Neuron (in vitro differentiated cells): ENCODE measurements around the gene TANGO2.

Experiments
- H2AFZ ChIP-seq: one replicate; pipeline ENCODE4 v1.6.1; 2013; ENCODE audit warnings: low read depth, mild to moderate bottlenecking, inconsistent platforms, low read length, moderate library complexity
- H3K27me3 ChIP-seq: one replicate; pipeline ENCODE4 v1.6.1; 2013; ENCODE audit warnings: low read length; ENCODE audit not compliant: insufficient read depth
- H3K36me3 ChIP-seq: one replicate; pipeline ENCODE4 v1.6.1; 2013; ENCODE audit warnings: low read length; ENCODE audit not compliant: insufficient read depth
- H3K4me1 ChIP-seq: one replicate; pipeline ENCODE4 v1.6.1; 2013; ENCODE audit warnings: low read length; ENCODE audit not compliant: insufficient read depth
- H3K4me3 ChIP-seq: 2 replicates; pipeline ENCODE4 v1.5.1; 2013; ENCODE audit warnings: mild to moderate bottlenecking, low read length, moderate library complexity
- H3K9me3 ChIP-seq: one replicate; pipeline ENCODE4 v1.6.1; 2013; ENCODE audit warnings: low read length

The TANGO2 gene

DNA sequence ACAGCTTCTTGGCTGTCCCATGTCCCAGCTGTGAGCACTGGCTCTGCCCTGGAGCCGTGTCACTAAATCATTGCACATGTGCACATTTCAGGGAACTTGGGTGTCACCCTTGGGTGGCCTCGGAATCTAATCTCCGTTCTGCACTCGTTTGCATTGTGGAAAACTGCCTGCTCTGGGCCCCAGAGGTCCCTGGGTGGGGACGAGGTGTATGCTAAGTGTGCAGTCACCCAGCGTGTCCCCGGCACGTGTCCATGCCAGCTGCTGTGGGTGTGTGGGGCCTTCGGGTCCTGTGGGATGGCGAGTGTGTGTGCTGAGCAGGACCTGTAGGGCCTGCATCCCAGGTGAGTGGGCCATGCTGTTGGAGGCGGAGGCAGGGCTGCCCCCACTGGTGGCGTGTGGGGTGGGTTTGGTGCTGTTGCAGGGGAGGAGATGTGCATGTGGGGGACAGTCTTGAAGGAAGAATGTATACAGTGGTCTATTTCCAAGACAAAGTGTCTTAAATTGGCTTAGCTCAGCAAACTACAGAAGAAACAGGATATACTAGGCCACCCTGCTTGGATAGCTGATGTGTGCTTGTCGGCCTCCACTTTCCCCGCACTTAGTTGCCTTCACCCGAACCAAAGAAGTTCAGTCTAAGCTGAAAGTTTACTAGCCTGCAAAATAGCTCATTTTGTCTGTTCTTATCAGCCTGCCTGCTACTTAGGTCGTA is 14.6 kb downstream of the TANGO2 start:
- no peaks in the 10 kb centered on the region for H3K9me3 ChIP-seq
- no peaks in the 10 kb centered on the region for H3K27me3 ChIP-seq
- no peak overlapping the region for H3K4me3 ChIP-seq
- no peaks in the 10 kb centered on the region for H3K36me3 ChIP-seq
- H3K4me1 ChIP-seq, result no peaks in the 10 kb centered on the region
- H2AFZ ChIP-seq, result no peak overlapping the region

DNA sequence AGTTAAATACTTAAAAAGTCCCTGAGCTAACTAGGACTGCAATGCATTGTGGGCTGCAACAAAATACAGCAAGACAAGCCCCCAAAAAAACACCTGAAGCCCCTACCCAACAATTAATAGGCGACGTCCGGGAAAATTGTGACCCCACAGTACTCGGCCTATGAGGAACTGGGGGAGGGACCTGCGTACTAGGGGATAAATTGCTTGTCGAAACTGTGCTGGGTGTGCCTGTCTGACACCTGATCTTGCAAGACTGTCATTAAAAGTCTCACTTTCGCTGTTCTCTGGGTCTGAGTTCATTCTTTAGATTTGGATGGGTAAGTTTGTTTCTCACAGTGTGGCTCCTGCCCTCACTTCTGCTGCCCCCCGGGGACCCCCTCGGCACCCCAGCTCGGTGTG is 15.2 kb downstream of the TANGO2 start:
- Histone ChIP-seq H2AFZ (no peak overlapping the region), H3K36me3 (peaks cover 4% of the 10 kb centered on the region), H3K4me1 (no peaks in the 10 kb centered on the region), H3K9me3 (no peaks in the 10 kb centered on the region), H3K27me3 (no peaks in the 10 kb centered on the region), H3K4me3 (no peak overlapping the region)

DNA sequence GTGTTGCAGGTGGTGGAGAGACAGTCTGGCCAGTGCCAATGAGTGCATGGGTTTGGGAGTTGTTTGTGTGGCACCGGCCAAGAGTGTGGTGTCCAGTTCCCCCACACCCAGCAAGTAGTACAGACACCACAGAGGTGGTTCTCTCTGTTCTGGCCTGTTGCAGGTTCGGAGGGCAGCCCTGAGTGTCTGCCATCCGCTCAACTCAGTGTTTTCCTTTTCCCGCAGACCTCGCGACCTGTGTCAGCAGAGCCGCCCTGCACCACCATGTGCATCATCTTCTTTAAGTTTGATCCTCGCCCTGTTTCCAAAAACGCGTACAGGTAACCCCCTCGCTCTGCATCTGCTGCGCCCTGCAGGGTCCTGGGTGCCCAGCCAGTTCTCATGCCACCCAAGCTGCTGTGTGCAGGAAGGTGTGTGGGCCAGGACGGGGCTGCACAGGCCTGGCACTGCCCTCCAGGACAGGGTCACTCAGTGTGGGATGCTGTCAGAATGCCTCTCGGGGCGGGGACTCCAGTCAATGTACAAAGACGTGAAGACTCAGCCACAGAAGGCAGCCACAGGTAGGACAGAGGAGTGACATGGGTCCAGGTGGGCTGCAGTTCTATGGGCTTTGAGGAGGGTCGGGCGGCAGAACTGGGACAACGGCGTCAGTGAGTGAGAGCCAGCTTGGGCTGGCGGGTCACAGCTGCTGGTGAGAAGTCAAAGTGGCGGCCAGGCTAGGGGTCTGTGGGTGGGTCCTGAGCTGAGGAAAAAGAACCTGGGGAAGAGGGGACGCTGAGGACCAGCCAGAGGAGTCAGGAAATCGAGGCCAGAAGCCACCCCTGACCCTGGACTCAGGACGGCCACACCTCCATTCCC is 15.9 kb downstream of the TANGO2 start:
- no peak overlapping the region for H2AFZ ChIP-seq
- H3K4me1 ChIP-seq, result no peaks in the 10 kb centered on the region
- no peak overlapping the region for H3K4me3 ChIP-seq
- H3K9me3 ChIP-seq, result no peaks in the 10 kb centered on the region
- peaks cover 4% of the 10 kb centered on the region for H3K36me3 ChIP-seq
- no peaks in the 10 kb centered on the region for H3K27me3 ChIP-seq

DNA sequence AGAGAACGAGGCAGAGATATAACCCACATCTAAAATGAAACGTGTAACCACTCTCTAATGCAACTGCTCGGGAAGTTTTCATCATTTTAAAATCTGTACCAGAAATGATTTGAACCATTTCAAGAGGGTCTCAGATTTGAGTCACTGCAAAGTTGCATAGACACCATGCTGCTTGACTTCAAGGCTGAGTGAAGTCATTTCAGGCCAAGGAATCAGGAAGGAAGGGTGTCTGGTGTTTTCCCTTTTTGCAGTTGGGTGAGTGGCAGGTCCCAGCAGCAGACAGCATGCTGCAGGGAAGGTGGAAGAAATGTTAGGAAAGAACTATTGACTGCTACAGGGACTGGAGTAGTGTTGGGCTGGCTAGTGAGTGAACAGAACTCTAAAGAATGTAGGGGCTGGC is 16.5 kb downstream of the TANGO2 start:
- Histone ChIP-seq H2AFZ (no peak overlapping the region), H3K9me3 (no peaks in the 10 kb centered on the region)

DNA sequence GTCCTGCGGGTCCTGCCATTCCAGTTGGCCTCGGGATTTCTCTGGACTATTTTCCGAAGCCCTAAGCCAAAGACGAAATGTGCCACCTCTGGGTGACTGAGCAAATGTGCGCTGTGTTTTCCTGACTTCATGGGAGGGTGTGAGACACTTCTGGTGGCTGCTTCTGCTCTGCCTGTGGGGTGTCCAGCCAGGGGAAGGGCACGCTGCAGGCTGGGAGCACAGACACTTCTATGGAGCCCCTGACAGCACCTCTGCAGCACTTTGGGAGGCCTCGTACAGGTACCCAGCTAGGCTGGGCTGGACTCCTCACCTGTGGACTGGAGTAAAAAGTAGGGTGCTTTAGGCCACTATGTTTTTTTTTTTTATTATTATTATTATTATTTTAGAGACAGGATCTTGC is 17.7 kb downstream of the TANGO2 start:
- H3K4me1 ChIP-seq, result no peaks in the 10 kb centered on the region
- no peak overlapping the region for H2AFZ ChIP-seq
- H3K4me3 ChIP-seq, result no peak overlapping the region
- no peaks in the 10 kb centered on the region for H3K27me3 ChIP-seq
- H3K36me3 ChIP-seq, result peaks cover 8% of the 10 kb centered on the region
- H3K9me3 ChIP-seq, result no peaks in the 10 kb centered on the region

More for the DNA sequence above, 16.5 kb downstream of the TANGO2 start:
- Histone ChIP-seq H3K4me1 (no peaks in the 10 kb centered on the region), H3K4me3 (no peak overlapping the region), H3K36me3 (peaks cover 4% of the 10 kb centered on the region), H3K27me3 (no peaks in the 10 kb centered on the region)

DNA sequence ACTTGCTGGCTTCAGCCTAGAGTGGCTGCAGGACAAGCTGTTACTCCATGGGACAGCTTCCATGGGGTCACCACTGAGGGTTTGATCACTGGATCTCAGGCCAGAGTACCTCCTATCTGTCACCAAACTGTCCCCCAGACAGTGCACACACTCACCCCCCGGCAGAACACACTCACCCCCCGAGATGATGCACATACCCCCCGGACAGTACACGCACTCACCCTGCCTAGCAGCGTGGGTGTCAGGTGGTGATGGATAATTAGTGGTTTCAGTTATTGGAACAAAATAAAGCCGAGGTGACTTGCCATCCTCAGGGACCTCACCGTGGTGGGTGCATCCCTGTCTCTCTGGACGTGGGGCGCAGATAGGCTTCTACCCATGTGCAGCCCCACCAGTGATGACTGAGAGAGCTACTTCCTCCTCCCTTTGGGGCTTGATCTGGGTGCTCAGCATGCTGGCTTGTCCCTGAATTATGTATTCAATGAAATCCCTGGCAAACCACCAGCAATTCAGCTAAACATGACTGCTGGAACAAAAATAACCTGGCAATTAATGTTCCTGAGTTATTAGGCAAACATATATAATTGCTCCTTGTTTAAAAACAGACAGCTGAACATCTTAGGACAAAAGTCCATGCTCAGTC is 18.9 kb downstream of the TANGO2 start:
- peaks cover 13% of the 10 kb centered on the region for H3K36me3 ChIP-seq
- H3K27me3 ChIP-seq, result no peaks in the 10 kb centered on the region
- no peak overlapping the region for H3K4me3 ChIP-seq
- H2AFZ ChIP-seq, result no peak overlapping the region
- H3K4me1 ChIP-seq, result no peaks in the 10 kb centered on the region
- no peaks in the 10 kb centered on the region for H3K9me3 ChIP-seq

DNA sequence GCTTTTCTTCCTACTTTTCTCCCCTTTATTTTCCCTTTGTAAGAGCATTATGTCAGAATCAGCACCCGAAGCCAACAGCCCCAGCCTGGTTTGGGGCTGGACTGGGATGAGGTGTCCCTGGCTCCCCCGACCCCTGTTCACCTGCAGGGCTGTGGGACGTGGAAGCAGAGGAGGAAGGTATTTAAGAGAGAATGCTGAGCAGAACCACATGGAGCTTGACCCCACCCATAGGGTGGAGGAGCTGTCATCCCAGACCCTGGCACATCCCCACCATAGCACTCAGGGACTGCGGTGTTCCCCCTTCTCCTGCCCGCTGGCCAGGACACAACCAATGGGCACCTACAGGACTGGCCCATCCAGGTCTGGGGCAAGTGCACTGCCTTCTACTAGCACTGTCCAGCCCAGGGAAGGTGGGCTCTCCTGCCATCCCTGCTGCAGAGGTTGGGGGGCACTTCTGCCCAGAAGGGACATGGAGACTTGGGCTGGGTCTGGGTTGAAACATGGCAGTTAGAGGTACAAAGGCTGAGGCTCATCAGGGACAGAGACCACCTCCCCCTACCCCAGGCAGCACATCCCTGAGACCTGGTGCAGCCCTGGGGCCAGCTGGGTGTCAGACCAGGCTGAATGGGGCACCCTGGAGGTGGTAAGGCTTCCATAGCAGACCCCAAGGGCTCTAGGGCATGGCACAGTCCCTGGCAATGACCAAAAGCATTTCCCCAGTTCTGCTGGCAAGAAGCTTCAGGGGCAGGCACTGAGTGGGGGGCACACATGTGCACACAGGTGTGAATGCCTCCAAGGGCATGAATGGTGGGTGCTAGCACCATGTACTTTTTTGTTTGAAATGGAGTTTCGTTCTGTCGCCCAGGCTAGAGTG is 19.7 kb downstream of the TANGO2 start:
- H2AFZ ChIP-seq, result no peak overlapping the region
- no peaks in the 10 kb centered on the region for H3K27me3 ChIP-seq
- H3K9me3 ChIP-seq, result no peaks in the 10 kb centered on the region
- no peaks in the 10 kb centered on the region for H3K4me1 ChIP-seq
- H3K36me3 ChIP-seq, result peaks cover 14% of the 10 kb centered on the region
- H3K4me3 ChIP-seq, result no peak overlapping the region

DNA sequence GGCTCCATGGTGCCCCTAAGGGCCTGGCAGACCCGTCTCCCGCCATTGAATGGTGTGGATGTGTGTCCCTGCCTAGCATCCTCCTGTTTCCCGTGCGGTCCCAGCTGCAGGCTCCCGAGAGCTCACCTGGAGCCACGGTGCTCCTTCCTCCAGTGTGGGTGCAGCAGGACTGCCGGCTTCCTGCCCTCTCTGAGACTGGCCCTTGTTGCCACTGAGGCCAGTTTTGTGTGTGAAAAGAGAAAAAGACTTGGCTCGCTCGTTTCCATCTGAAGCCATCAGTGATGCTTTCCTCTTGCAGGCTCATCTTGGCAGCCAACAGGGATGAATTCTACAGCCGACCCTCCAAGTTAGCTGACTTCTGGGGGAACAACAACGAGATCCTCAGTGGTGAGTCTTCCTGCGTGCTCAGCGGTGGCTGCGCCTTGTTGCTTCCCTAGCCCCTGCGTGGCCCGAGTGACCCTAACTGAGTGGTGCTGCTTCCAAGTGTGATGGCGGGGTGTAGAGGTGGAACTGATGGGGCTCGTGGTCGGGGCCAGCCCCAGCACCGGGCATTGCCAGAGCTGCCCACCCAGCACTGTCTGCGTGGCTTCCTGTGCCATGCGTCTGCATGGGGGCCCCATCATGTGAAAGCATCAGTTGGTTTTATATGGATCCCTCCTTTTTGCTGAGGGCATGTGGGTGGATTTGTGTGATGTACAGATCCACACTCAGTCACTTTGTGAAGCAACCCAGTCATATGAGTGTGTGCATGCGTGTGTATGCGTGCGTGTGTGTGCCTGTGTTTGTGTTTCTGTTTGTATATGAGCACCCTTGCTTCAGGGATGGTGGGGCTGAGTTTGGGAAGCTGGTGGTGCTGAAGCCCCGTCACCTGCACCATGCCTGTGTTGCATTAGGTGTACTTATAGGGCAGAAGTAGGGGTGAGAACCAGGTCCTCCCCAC is 22.4 kb downstream of the TANGO2 start:
- H3K36me3 ChIP-seq, result peaks cover 14% of the 10 kb centered on the region
- no peaks in the 10 kb centered on the region for H3K27me3 ChIP-seq
- H3K4me1 ChIP-seq, result no peaks in the 10 kb centered on the region
- no peaks in the 10 kb centered on the region for H3K9me3 ChIP-seq
- no peak overlapping the region for H2AFZ ChIP-seq
- no peak overlapping the region for H3K4me3 ChIP-seq

DNA sequence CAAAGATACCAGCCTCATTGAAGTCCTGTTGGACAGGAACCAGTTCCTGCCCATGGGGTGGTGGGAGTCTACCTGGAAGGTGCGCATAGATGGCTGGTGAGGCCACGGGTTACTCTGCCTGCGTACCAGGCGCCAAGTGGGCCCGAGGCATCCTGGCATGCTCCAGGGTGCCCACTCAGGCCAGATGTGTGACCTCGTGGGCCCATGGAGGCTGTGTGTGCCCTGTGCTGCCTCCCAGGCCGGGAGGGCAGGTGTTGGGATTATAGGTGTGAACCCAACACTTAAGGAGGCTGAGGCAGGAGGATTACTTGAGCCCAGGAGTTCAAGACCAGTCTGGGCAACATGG is 23.1 kb downstream of the TANGO2 start:
- Histone ChIP-seq H3K4me3 (no peak overlapping the region), H3K36me3 (peaks cover 14% of the 10 kb centered on the region)

DNA sequence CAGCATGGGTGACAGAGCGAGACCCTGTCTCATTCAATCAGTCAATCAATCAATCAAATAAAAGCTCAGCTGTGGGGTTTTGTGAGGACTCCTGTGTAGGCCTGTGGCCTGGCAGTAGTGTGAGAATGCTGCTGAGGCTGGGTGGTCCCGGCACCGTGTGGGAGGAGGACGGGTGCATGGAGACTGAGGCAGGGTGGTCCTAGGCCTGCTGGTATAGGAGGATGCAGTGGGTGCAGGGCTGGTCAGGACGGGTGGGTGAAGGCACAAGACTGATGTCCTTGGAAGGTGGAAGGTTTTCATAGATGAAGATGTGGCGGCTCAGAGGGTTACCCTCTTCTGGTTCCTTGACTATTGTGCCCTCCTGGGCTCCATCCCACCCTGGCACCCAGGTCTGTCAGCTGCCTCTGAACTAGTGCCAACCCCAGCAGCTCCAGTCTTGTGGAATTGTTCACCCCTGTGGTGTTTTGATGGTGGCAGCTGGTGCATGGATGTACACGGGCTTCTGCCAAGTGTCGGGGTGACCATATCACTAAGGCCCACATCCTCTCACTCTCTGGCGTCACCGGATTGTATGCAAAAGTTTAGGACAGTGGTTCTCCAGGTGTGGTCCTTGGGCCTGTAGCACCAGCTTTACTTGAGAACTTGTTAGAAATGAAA is 23.7 kb downstream of the TANGO2 start:
- no peak overlapping the region for H3K4me3 ChIP-seq
- H3K27me3 ChIP-seq, result no peaks in the 10 kb centered on the region
- H3K9me3 ChIP-seq, result peaks cover 3% of the 10 kb centered on the region
- H3K36me3 ChIP-seq, result peaks cover 14% of the 10 kb centered on the region
- no peaks in the 10 kb centered on the region for H3K4me1 ChIP-seq
- H2AFZ ChIP-seq, result no peak overlapping the region

More for the DNA sequence above, 23.1 kb downstream of the TANGO2 start:
- no peaks in the 10 kb centered on the region for H3K27me3 ChIP-seq
- H3K9me3 ChIP-seq, result peaks cover 1% of the 10 kb centered on the region
- no peaks in the 10 kb centered on the region for H3K4me1 ChIP-seq
- H2AFZ ChIP-seq, result no peak overlapping the region

DNA sequence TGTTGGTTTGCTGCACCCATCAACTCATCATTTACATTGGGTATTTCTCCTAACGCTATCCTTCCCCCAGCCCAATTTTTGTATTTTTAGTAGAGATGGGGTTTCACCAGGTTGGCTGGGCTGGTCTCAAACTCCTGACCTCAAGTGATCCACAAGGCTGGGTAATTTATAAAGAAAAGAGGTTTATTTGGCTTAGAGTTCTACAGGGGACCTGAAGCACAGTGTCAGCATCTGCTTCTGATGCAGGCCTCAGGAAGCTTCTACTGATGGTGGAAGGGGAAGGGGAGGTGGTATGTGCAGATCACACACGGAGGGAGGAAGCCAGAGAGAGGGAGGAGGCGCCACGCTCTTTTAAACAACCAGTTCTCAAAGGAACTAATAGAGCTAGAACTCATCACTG is 25.8 kb downstream of the TANGO2 start:
- no peak overlapping the region for H2AFZ ChIP-seq
- H3K36me3 ChIP-seq, result peaks cover 10% of the 10 kb centered on the region
- H3K4me1 ChIP-seq, result no peaks in the 10 kb centered on the region
- no peaks in the 10 kb centered on the region for H3K27me3 ChIP-seq
- H3K4me3 ChIP-seq, result no peak overlapping the region
- peaks cover 3% of the 10 kb centered on the region for H3K9me3 ChIP-seq
